CD4-positive, alpha-beta T cell treated with Interleukin-17A for 4 hours (primary cell): Measurements from ENCODE around the gene PEX10.

Experiments
- DNase-seq: peaks from one replicate; pipeline ENCODE4 v3.0.0-alpha.2; 2020; ENCODE audit warnings: mixed read lengths

Gene PEX10

DNA sequence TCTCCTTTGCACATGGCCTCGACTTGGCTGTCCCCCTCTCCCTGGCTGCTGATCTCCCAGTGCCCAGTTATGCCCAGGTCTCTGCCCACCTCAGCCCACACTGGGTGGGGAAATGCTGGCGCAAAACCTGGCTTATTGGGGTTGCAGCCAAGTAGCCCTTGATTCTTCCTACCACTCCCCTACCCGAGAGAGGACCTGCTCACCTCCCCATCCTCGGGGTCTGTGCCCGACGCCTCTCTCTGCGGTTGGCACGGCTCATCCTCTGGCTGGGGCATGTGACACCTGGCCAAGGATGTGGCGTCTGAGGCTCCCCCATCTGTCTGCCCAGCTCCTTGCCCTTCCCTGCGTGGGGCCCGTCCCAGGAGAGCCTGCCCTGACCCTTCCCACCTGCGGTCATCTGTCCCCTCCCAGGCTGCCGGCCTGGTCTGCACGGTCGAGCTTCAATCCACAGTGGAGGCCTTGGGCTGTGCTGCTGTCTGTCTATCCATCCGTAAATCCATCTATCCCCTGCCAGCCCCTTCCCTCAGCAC is 6.5 kb upstream of the PEX10 start:
- no peak for DNase-seq

DNA sequence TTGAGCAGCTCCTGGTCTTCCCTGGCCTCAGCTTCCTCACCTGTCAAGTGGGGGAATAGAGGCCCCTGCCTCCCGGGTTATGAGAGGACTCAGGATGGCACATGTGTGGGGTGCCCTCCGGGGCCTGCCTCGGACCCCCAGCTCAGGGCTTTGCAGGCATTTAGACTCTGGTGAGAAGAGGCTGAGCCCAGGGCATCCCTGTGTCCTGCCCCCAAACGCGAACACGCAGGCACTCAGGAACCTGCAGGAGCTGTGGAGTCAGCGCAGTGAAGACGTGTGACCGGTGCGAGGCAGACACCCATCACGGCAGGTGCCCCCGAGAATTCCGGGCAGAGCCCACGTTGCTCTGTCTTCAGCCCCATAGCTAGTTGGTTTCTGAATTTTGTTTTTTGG is 5.5 kb upstream of the PEX10 start:
- DNase-seq: no peak

DNA sequence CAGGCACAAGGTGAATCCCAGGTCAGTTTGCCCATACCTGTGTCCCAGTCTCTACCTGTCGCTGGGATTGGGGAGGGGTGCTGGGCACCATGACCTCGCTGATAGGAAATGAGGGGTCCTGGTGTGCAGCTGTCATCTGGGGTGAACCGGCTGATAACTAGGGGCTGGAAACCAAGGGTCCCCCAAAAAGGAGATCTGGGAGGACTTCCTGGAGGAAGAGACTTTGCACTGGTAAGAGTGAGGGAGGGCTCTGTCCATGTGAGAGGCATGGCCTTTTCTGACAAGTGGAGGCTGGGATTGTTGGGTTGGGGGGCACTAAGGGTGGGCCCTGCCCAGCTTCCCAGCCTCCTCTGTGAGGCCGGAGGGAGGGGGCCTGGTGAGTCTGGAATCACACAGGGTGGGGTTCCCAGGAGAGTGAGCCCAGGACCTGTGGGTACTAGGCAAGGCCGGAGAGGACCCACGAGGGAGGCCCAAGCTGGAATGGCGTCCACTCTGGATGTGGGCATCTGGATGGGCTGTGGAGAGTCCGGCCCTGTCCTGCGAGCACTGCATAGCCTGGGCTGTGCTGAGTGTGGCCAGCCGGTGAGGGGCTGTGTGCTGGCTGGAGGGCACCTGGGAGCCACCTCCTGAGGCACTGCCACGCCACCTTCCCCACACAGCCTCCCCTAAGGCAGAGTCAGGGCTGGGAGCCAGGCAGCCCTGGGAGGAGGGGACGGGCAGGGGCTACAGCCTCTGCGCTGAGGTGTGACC is 4.9 kb upstream of the PEX10 start:
- no peak for DNase-seq

DNA sequence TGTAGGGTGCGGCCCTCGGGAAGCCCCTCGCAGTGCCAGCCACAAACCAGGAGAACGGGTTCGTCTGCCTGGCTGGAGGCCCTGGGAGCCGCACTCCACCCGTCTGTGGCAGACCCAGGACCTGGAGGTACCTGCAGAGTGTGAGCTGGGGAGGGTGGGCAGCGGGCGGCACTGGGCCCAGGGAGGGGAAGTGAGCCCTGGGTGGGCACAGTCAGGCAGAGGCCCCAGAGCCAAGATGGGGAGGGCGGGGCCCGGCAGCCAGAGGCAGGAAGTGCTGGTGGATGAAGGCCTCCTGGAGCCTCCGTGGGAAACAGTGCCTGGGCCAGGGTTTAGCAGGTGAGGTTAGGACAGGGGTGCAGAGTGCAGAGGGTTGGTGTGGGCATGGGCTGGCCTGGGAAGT is 4.0 kb upstream of the PEX10 start:
- peak; percentile 62 for DNase-seq

DNA sequence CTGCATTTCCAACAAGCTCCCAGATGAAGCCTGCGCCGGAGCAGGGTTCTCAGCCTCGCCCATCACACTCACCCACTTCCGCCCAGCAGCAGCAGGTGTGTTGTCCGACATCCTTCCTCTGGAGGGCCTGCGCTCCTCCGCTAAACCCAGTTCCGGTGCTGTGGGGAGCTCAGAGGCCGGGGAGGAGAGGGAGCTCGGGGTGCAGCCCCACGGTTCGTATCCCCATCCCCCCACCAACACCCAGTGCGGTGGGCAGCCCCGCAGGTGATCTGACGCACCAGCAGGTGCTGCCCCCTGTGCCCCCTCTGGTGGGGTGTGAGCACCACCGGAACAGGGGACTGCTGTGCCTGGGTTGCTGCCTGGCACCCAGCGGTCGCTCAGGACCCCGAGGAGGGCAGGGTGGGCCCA is 3.4 kb upstream of the PEX10 start:
- DNase-seq: peak; percentile 68

DNA sequence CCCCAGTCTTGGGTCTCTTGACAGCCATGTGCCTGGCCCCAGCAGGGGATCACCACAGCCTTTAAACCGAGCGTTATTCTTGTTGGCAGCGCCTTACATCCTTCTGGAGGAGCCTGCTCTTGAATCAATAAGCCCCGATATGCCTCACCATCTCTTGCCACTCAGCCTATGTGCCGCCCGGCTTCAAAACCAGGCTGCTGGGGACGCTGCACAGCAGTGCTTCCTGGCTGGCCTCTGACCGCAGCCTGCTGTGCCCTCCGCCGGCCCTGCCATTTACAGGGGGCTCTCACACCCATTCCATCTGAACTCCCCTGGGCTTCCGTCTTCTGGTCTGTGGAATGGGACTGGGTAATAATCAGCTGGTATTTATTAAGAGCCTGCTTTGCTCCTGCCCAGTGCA is 3.0 kb upstream of the PEX10 start:
- DNase-seq: peak; percentile 20

DNA sequence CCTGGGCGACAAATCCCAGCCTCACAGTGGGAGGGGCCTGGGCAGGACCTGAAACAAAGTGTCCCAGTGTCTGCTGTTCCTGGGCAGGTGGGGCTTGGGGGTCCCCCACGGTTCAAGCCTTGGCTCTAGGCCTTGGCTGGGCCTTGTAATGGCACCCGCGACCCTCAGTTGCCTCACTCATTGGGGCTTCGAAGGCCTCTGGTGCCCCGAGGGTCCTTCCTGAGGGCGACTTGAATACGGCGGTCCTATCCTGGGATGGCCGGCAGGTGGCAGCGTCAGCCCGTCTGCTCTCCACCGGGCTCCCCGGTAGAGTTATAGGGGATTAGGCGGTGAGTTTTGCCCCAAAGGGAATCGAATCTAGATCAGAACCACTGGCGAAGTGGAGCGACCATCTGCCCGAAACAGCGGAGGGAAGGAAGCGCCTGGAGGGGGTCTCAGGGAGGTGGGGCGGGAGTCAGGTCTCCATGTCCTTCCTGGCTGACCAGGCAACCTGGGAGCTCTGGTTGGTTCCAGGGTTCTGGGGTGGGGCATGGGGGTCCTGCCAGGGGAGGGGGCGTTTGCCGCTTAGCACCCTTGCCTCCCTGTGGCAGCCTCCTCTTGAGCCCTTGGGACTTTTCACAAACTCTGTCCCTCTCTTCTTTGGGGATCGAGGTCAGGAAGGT is 2.1 kb upstream of the PEX10 start:
- DNase-seq: peak; percentile 89

DNA sequence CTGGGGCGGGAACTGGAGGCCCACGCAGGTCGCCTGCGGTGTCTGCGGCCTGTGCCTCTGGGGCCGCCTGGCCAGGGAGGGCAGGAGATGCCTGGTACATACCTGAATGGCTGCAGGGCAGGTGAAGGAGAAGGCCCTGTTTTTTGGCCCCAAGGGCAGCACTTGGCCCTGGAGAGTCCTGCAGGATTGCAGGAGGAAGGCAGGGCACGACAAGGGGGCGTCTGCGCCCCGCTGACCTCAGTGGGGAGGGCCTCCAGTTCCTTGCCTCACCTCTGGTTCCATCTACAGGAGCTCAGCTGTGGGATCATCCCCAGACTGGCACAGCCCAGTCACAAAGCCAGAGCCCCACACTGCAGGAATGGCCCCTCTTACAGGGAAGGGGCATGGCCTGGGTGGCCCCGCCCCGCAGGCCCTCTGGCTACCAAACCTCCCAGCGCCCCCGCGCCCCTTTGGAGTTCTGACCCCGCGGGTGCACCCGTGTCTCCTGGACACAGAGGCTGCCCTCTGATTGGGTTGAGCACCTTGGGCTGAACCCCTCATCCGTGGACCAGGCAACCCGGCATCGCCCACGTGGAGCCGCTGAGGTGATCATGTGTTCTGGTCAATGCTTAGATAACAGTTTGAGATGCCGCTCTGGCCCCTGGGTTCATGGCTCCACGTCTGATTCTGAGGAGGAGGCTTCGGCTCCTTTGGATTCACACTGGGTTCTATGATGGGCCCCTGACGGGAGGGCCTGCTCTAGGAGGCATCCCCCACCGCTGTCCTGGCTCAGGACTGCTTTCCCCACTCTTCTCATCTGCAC is 1.3 kb upstream of the PEX10 start:
- no peak for DNase-seq

DNA sequence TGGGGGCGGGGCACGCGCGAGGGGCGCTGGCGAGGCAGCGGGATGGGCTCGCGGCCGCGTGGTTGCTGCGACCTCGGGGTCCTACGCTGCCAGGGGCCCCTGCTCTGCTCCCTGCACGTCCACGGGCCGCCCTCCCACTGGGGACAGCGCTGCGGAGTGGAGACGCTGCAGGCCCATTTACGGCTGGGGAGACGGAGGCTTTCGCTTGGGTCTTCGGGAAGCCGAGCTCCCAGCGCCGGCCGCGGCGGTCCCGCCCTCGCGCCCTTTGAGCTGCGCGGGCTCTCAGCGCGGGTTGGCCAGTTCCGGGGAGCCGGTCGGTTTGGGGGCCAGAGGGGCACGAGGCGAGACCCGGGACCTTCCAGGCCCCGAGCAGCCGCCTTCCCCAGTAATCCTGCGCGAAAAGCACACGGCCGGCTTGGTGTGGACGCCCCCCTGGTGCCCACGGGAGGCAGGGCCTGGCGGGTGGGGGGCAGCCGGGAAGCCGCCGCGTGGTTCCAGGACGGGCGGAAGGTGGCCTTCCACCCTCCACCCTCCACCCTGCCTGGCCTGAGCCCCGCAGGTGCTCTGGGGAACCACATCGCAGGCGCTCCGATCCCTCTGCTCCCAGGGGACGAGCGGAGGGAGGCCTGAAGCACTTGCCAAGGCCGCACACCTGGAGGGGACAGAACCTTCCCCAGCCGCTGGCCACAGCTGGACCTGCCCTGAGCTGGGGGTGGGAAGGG is 570 bp upstream of the PEX10 start:
- no peak for DNase-seq

DNA sequence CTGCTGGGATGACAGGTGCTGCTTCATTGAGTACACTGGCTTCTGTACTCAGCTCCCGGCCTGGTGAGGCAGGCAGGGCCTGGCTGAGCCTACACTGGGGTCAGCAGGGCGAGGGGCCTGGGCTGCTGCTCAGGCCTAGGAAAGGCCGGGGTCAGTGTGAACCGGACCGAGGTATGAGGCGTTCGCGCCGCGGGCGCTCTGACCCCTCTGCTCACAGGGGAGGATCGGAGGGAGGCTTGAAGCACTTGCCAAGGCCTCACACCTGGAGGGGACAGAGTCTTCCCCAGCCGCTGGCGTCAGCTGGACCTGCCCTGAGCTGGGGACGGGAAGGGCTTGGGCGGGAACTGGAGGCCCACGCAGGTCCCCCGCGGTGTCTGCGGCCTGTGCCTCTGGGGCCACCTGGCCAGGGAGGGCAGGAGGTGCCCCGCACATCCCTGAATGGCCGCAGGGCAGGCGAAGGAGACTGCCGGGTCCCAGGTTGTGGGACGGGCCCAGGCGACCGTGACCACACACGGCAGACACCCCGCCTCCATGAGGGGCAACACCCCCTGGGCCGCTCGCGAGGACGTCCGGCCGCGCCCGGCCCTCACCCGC is 466 bp downstream of the PEX10 start:
- no peak for DNase-seq

DNA sequence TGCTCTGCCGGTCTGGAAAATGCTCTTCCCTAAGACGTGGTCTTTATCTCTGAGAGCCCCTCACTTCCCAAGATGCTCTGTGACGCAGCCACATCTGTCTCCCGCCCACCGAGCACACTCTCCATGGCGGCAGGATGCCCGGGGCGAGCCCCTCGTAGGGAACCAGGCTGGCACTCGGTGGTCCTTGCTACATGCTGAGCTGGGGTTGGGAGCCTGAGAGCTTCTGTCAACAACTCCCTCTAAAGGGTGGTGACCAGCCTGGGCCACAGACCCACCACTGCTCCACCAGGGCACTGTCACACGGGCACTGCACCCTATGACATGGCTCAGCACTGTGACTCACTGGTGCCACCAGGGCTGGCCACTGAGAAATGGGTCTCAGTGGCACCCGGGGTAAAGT is 2.6 kb downstream of the PEX10 start:
- no peak for DNase-seq

DNA sequence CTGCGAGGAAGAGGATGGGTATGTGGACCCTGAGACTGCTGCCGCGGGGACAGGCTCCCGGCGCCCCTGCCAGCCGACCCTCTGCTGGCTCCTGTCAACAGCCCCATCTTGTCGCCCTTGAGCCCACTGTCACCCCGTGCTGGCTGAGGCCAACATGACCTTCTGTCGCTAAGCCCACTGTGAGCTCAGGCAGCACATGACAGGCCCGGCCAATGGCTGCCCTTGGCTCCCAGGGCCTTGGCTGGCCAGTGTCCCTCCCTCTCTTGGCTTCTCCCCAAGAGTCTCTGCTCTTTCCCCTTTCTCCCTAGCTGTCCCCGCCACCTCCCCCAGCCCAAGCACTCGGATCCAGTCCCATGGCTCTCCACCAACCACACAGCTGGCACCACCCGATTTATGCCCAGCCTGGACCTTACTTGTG is 3.5 kb downstream of the PEX10 start:
- DNase-seq: no peak

DNA sequence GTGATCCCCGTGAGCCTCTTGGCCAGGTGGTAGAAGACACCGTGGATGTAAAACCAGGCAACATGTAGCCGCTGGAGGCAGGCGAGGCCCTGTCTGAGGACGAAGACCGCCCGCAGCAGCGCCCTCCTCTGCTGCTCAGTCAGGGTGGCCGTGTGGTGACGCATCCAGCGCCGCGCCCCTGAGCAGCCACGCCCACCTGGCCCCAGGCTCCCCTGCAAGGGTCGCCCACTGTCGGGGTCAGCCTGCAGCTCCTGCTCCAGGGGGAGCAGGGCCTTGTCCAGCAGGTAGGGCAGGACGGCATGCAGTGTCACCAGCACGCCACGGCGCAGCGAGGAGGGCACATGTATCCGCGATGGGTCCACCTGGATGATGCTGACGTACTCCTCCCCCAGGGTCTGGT is 3.9 kb downstream of the PEX10 start:
- DNase-seq: no peak

DNA sequence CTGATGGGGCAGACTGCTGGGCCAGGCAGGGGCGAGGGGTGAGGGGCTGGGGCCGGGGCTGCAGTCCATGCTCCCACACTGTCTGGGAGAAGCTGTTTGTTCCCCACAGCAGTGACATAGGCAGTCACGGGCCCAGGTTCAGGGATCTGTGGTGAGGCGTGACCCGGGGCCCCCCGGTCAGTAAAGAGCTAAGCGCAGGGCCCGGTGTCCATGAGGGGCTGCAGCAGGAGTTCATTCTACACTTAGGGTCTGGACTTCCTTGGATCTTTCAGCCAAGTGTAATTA is 4.4 kb downstream of the PEX10 start:
- DNase-seq: no peak

DNA sequence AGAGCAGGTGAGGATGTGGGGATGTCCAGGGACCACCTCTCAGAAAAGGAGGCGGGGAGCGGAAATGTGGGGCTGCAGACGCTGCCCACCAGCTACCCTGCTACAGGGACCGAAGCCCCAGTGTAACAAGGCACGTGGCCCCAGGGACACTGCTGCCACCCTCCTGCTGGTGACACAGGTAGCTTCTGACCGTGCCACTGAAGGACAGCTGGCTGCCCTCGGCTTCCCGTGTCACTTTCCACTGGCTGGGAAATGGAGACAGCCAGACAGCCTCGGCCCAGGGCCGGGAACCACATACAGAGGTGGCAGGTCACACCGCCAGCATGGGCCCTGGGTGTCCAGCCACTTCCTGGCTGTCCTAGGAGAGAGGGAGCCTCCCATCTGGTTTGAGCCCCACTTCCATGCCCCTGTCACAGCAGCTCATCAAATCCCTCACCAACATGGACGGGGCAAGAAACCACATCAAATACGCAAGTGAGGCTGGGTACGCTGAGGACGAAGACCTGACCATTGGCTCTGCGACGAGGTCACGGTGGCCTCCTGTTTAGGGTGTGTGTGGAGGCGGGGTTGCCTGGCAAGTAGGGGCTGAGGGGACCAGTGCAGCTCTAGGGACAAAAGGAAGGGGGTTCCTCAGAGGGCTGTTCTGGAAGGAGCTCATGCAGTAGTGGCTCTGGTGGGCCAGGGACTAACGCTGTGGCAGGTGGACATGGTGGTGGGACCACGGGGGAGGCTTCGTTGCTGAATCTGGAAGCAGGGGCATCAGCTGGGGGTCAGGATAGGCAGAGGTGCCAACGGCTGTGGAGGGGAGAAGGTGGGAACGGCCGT is 5.0 kb downstream of the PEX10 start:
- no peak for DNase-seq

DNA sequence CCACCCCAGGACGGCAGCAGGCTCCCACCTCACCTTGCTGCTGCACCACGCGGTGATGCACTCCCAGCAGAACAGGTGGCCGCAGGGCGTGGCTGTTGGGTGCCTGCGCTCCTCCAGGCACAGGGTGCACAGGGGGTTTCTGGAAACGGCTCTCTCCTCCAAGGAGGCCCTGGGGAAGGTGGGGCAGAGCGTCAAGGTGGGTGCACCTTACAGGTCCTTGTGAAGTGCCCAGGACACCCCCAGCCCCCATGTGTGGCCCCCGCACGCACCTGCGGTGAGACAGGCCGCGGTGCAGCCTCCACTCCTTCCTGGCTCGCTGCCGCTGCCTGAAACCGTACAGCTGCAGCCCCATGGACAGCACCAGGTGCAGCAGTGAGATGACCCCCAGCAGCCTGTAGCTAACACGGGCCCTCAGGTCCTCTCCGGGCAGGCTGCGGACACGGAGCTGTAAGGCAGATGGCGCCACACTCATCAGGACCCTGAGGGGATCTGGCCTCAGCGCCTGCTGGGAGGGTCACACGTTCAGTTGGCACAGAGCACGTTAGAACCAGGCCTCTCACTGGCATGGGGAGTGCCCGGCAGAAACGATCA is 5.8 kb downstream of the PEX10 start:
- no peak for DNase-seq

DNA sequence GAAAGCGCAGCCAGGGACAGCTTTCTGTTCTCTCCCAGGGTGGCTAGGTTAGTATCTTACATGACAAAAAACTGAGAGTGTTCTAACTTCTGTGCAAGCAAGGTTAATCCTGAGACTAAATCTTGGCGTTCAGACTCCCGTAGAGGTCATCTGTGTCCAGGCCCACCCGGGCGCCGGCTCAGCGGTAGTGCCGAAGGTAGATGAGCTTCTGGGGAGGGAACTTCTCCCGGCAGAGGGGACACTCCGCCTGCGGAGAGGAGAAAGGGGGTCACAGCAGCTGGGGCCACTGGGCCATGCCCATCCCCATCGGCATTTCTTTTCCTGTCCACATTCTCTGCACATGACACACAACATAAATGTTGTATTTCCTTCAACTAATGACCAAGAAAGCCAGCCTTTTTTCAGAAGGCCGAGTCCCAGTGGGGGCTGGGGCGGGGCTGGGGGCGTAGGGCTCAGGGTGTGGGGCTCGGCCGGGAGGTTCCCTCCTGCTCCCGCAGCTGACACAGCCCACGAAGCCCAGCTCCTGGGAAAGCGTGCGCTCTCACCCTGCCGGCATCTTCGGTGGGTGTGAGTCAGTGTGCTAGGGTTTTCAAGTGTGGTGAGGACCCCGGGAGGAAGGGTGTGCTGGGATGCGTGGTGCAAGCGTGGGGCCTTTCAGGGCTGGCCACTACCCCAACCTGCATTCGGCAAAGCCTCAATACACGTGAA is 6.6 kb downstream of the PEX10 start:
- no peak for DNase-seq

DNA sequence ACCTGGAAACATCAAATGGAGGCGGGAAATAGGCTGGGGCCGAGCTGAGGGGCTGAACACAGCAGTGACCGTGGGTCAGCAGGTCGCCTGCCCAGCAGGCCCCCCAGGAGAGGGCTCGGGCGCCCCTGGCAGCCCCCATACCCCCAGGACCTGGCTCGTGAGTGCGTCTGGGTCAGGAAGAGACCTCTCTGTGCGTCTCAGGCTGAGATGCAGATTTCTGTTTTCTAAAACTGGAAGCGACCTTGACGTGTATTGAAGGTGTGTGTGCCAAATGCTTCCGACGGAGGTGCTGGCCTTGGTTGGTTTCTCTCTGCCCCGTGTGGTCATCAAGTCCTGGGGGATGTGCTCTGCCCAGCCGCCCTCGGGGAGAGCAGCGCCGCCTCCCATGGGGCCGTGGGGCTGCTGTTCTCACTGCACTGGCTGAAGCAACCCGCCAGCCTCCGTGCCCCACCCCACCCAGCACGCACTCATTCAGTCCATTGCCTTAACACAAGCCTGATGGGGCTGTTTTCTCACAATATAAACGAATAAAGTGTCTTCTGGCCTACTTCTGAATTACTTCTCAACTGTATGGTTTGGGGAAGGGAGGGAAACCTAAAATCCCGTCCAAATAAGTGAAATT is 7.4 kb downstream of the PEX10 start:
- no peak for DNase-seq

DNA sequence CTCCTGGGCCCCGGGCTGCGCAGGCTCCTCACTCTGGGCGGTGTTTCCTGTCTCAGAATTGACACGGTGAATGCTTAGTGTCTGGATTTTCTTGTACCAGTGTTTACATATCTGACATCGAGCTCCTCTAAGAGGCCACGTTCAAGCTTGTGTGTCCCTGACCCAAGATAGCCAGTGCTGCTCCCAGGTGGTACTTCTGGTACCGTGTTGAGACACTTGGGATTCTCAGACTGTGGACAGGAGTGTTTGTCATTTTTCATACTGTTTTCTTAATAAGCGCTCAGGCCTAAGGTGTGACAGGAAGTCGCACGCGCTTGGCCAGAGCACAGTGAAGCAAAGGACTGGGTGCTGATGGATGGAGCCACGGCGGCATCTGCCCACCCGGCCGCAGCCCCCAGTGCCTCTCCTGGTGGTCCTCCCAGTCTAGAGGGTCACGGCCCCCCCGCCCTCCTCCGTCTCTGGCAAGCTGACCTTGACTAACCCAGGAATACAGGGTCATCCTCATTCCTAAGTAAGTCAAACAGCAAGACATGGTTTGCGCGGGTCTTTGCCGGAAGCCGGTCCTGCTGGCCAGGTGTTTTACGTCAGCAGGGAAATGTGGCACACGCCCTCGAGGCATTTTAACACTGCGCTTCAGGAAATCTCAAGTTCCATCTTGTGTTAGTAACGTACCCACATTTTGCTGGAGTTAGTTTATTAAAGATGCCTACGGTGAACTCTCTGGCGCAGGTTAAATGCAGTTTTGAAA is 8.0 kb downstream of the PEX10 start:
- DNase-seq: no peak

DNA sequence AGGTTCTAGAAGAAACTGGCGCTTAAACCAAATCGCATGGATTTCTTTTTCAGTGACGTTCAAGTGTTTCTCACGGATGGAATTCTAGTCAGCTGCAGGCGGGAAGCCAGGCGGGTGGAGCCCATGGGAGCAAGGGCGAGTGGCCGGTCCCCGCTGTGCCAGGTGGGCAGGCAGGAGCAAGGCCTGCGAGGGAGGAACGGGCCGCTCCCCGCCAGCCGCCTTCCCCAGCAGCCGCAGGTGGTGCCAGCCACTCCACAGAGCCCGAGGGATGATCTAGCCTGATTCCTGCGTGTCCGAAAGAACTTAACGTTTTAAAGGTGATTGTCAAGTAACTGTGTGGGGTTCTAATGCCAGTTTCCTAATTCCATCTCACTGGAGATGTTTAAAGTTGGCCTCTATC is 9.1 kb downstream of the PEX10 start:
- DNase-seq: no peak
